NCI-H2081 (cell line): ENCODE data around the gene LAMB4.

Experiments
- DNase-seq, 2 experiments: peaks; one replicate each; lab custom pipeline; 2025; lab: John Stamatoyannopoulos, UW

The LAMB4 gene

GRCh38 chr7:108012499-108013430 lies 117.4 kb downstream of the LAMB4 start:
- no peak for DNase-seq

DNA sequence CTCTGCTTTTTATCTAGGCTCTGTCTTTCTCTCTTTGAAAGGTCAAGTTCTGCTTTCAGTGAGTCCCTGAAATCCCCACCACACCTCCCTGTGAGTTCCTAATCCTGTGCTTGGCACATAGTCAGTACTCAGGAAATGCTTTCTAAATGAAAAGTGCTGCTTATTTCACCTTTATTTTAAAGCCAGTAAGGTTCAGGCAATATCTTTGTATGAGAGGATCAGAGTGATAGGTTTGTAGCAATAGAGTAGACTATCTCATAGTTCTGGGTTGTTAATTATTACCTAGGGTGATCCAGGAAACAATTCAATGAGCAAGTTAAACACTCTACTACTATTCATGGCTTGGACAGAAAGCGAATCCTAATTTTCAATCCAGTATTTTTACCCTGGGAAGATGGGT lies 119.8 kb downstream of the LAMB4 start:
- no peak for DNase-seq

DNA sequence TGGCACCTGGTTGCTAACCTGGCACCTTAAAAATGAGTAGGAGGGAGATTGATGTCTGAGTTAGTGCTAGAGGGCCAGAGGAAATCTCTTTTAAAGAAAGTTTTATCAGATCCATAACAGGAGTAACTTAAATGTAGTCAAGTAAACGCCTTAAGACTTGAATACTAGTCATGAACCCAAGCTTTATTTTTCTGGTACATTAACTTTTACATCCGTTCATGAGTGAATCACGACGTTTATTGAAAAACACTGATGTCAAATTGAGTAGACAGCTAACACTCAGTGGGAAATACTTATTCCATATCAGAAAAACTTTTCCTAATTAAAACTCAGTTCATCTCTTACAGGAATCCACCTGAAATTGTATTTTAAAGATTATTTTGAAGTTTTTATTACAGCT lies 120.3 kb downstream of the LAMB4 start:
- DNase-seq = no peak

GRCh38 chr7:108008827-108009226 lies 121.3 kb downstream of the LAMB4 start:
- DNase-seq = no peak

DNA sequence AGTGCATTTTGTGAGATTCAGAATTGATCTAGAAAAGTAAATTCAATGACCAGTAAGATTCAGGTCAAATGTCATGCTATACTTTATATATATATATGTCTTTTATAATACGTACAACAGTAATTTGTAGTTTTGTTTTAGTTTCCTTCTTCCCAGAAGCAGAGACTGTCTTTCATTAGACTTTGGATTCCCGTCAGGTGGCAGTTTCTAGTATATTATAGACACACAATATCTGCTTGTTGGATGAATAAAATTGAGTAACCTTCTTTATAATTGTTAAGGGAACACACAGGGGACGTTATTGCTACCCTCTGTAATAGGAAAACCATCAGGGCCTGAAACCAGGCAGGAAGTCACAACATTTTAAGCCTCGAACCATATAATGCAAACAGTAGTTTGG lies 121.9 kb downstream of the LAMB4 start:
- no peak for DNase-seq

- no peak for DNase-seq
Observed at GRCh38 chr7:108007762-108008161, 122.4 kb downstream of the LAMB4 start.

GRCh38 chr7:108007261-108007660 lies 122.9 kb downstream of the LAMB4 start:
- no peak for DNase-seq

DNA sequence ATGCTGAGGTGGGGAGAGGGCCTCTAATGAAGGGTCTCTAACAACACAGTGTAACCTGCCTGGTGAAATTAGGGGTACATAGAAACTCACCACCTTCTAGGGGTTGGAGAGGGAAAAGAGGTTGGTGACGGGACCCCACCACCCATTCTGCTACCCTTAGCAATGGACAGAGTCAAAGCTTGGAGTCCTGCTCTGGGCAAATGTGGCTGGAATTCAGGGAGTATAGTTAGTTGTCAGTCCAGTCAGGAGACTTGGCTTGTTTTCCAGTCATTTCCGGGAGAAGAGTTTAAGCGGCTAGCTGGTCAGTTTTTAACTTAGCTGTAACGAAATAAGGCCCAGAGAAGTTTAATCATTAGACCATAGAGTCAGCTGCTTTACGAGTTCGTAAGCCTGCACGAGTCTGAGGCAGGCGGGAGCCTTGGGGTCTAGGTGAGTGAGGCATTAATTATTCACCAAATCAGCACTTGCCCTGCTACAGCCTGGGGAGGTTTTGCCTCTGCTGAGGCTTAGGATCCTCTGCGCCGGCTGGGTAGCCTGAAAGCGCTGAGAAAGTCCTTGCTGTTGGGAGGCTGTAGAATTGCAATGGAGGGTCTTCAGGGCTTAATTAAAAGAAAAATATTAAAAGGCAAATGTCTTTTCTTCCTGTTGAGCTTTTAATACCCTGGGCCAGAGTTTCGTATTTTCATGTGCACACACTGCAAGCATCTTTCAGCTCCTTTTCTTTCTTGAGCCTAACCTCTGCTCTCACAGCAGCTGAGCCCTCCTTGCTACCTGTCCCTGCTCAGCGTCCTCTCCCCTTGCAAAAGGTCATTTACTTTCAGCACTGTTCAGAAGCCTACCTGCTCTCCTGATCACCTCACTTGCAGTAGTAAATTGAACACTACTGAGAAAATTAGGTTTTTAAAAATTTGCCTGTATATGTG lies 125.7 kb downstream of the LAMB4 start:
- no peak for DNase-seq

DNA sequence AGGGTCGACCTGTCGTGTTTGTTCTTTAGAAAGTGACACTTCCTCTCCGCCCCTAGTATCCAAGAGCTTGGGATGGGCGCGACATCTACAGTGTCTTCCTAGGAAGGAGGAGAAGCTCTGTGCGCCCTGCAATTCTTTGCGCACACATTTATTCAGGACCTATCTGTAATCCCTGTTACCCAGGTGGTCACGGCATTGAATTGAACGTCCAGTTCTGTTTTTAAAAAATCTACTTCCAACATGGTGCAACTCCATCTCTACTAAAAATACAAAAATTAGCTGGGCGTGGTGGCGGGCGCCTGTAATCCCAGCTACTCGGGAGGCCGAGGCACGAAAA lies 126.6 kb downstream of the LAMB4 start:
- no peak for DNase-seq

DNA sequence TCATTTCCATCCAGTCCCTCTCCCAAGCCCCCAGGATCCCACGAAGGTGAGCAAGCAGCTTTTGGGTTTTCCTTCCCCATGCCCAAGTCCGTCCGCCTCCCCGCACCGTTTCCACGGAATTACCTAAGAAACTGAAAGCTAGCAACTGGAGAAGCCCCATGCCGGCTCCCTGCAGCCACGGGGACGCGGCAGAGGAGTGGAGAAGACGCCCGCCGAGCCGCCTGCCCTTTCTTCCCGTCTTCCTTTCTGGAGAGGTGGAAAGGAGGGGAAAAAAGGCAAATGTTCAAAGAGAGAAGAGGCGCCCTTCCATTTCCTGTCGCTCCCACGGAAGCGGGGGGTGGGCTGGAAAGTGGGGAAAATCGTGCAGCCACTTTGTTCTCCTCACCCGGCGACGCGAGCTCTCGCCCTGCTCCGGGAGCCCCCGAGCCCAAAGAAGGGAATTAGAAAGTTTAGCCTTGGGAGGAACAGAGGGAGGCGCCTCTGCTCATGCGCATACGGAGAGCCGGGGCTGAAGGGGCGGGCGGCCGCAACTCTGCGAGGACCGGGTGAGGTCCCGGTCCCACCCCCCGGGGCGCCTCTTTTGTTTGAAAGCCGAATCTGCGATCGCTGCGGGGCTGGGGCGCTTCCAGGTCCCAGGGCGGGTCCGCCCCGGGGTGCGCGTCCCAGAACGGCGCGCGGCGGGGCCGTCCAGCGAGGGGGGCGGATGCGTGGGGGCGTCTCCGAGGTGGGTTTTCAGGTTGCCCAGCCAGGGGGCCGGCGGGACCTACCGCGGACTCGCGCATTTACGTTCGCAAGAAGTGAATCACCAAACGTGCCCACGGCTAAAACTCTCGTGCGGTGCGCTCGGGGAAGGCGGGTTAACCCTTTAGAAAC lies 127.2 kb downstream of the LAMB4 start, which contains the start of gene LAMB1:
LAMB1 (minus strand) TSS at position 436 of the 873 bp plus-strand sequence; CDS start at position 160, 276 bp downstream.
- peak; percentile 29 to 42 for DNase-seq

DNA sequence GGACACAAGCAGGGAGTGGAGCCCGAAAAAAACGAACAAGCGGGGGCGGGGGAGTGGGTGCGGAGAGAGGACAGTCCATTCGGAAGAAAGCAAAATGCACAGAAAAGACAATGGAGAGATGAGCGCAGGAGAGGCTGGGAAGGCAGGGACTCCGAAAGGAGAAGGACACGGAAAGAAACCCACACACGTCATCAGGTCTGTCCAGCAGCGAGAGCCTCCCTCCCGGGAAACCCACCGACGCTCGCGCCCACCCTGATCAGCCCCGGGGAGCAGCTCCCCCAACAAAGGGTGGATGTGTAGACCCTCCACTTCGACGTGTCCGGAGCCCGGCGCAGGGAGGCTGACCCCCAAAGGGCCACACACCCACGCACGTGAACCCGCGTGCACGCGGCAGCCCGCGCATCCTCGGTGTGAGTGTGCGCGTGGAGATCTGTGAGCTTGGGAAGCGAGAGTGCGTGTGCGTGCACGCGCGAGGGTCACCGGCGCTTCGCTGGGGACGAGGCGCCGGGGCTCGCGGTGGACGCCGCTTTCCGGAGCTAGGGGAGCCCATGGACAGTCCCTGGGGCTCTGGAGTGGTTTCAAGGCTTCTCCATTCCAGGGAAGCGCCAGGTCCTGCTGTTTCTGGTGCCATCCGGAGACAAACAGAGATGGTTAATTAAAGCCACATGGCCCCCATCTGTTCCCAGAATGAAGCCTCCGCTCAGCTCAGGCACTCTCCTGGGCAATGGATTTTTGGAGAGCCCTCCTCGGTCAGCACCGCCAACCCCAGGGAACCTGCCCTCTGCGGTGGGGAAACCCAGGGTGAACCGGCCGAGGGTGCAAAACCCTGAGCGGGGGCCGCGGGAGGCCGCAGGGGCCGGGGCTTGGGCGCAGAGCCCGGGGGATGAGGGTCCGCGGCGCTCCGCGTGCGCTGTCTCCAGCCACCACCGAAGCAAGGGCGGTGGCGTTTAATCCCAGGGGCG lies 128.1 kb downstream of the LAMB4 start:
- DNase-seq = peak in 1 of 2 experiments; percentile 22

- DNase-seq = no peak
Observed at GRCh38 chr7:108000875-108001763, 129.0 kb downstream of the LAMB4 start.

DNA sequence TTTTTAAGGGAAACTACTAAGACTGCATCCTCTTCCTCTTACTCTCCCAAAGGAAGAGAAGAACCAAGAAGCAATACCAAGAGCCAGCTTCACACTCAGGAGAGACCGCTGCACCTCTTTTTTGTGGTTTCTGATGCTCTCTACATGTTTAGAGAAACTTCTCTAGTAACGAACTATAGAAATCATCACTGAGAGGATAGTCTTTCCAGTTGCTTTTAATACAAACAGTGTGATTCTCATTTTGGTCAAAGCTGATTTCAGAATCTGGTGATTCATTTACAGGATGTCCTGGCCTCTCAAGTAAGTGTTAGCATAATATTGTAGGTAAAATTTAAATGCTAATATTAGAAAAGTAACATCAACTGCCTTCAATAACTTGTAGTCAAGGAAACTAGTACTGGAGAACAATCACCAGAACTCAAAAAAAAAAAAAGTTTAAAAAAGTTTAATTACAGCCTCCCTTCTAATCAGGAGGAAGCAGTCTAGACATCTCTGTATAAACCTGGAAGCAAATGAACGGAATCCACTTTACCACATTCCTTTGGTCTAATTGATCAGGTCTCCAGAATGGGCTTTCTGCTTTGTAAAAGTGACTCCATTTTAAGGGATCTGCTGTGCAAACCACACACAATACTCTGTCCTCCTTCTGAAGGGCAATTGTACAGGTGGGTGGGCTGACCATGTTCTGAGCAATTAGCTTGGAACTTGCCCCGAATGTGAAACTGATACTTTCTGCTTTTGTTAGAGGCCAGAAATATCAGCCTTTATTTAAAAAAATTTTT lies 130.2 kb downstream of the LAMB4 start:
- no peak for DNase-seq

- no peak for DNase-seq
Observed at GRCh38 chr7:107998660-107999480, 131.3 kb downstream of the LAMB4 start.

GRCh38 chr7:107998150-107998549 lies 132.0 kb downstream of the LAMB4 start:
- DNase-seq = no peak

DNA sequence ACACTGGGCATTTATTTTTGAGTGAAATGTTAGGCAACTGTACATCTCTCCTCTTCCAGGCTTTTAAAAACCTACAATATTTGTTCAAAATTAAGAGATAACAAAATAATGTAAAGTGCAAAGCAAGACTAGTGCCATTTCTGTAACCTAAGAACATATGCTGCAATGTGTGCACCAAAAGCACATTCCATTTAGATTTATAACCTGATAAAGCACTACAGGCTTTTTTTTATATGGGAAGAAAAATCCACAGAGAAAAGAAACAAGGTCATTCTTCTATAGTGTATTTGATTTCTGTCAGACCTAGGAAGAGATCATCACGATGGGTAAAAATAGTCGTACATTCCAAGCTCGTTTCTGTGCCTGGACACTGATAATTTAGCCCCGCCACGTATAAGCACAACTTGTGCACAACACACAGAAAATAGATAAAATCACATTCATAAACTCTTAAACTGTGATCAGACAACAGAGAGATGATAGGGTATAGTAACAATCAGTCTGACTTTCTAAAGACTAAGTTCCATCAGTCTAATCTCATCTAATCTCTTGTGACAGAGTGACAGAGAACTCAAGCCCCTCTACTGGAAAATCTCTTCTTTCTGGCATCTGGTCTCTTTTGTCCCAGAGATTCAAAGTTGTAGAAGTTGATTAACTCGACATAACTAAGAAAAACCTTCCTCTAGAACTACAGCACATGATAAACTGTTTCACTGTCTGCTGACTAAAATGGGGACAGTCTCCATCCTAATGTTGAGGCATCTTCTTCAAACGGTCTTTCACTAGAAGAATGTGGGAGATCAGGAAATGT lies 133.9 kb downstream of the LAMB4 start:
- DNase-seq = no peak
